ENCODE data around the gene CERKL. TPM values are rescaled to one million over a fixed set of nuclear protein-coding genes. Genes with fewer than 3 reads are reported as not detected.

Gene CERKL
- total and polyA plus RNA-seq, 4 donors: 1.3 to 12.0 (median 2.5) TPM

GRCh38 chr2:181648478-181649155, 8.3 kb downstream of the CERKL start:
- 89 to 91% methylated on average over 2 of the region's 2 CpGs for WGBS, 2 donors
- Histone ChIP-seq H3K4me1 (ENCODE audit: control insufficient read depth in 5 of 5, insufficient read depth in 5 of 5, low read length in 5 of 5) (no peaks in the 10 kb centered on the region), H3K36me3 (ENCODE audit: control insufficient read depth in 4 of 4, insufficient read depth in 4 of 4, low read length in 4 of 4) (no peaks in the 10 kb centered on the region), H3K27me3 (ENCODE audit: control insufficient read depth in 3 of 3, insufficient read depth in 3 of 3, low read length in 2 of 3) (peaks cover 0 to 5% (median 0%) of the 10 kb centered on the region in 3 donors), H3K4me3 (no peak overlapping the region), H3K27ac (ENCODE audit: low read depth in 1 of 2, low read length in 1 of 2) (no peak overlapping the region), H3K9ac (ENCODE audit: insufficient read depth in 1 of 2, low read length in 2 of 2) (no peak overlapping the region), H3K9me3 (ENCODE audit: control insufficient read depth in 4 of 4, insufficient read depth in 3 of 4, low read length in 3 of 4) (peaks cover 0 to 3% (median 1%) of the 10 kb centered on the region in 4 donors)
- ATAC-seq (ENCODE audit: insufficient read depth, low FRiP score) (no peak), DNase-seq (no peak)
- no peak for TF ChIP-seq CTCF (IDR thresholded peaks at IDR 0.05; ENCODE audit: control extremely low read depth, extremely low read depth)

- 81 to 86% methylated on average over 1 of the region's 1 CpG for WGBS, 2 donors
- Histone ChIP-seq H3K27me3 (ENCODE audit: control insufficient read depth in 3 of 3, insufficient read depth in 3 of 3, low read length in 2 of 3) (peaks cover 0 to 5% (median 0%) of the 10 kb centered on the region in 3 donors), H3K27ac (ENCODE audit: low read depth in 1 of 2, low read length in 1 of 2) (no peak overlapping the region), H3K4me1 (ENCODE audit: control insufficient read depth in 5 of 5, insufficient read depth in 5 of 5, low read length in 5 of 5) (no peaks in the 10 kb centered on the region), H3K9ac (ENCODE audit: insufficient read depth in 1 of 2, low read length in 2 of 2) (no peak overlapping the region), H3K4me3 (no peak overlapping the region), H3K36me3 (ENCODE audit: control insufficient read depth in 4 of 4, insufficient read depth in 4 of 4, low read length in 4 of 4) (no peaks in the 10 kb centered on the region), H3K9me3 (ENCODE audit: control insufficient read depth in 4 of 4, insufficient read depth in 3 of 4, low read length in 3 of 4) (peaks cover 0 to 2% (median 0%) of the 10 kb centered on the region in 4 donors)
- DNase-seq (no peak), ATAC-seq (ENCODE audit: insufficient read depth, low FRiP score) (no peak)
- TF ChIP-seq CTCF (IDR thresholded peaks at IDR 0.05; ENCODE audit: control extremely low read depth, extremely low read depth): no peak
Measured at GRCh38 chr2:181646415-181646987, 10.4 kb downstream of the CERKL start.

- ATAC-seq (ENCODE audit: insufficient read depth, low FRiP score) (no peak), DNase-seq (no peak)
- 78 to 91% methylated on average over 1 of the region's 1 CpG for WGBS, 2 donors
- H3K36me3 ChIP-seq (ENCODE audit: control insufficient read depth in 4 of 4, insufficient read depth in 4 of 4, low read length in 4 of 4): no peaks in the 10 kb centered on the region
- H3K9ac ChIP-seq (ENCODE audit: insufficient read depth in 1 of 2, low read length in 2 of 2): no peak overlapping the region
- TF ChIP-seq CTCF (IDR thresholded peaks at IDR 0.05; ENCODE audit: control extremely low read depth, extremely low read depth): no peak
- H3K4me3 ChIP-seq: no peak overlapping the region
- H3K27me3 ChIP-seq (ENCODE audit: control insufficient read depth in 3 of 3, insufficient read depth in 3 of 3, low read length in 2 of 3): peaks cover 0 to 5% (median 0%) of the 10 kb centered on the region in 3 donors
- H3K27ac ChIP-seq (ENCODE audit: low read depth in 1 of 2, low read length in 1 of 2): no peak overlapping the region
- peaks cover 0 to 2% (median 0%) of the 10 kb centered on the region in 4 donors for H3K9me3 ChIP-seq (ENCODE audit: control insufficient read depth in 4 of 4, insufficient read depth in 3 of 4, low read length in 3 of 4)
- H3K4me1 ChIP-seq (ENCODE audit: control insufficient read depth in 5 of 5, insufficient read depth in 5 of 5, low read length in 5 of 5): no peaks in the 10 kb centered on the region
Measured at GRCh38 chr2:181643151-181643550, 13.8 kb downstream of the CERKL start.

All from lung (tissue), 12 donors.